CD4-positive, alpha-beta T cell treated with Interleukin-15 for 1 hour (primary cell): ENCODE measurements around the gene PEPD.
"Not testable (repeated sequence)": the region's sequence is repeated elsewhere in the genome, so short reads cannot be mapped to it uniquely, and the experiment has no call there.

Source experiments
- DNase-seq: peaks from one replicate; pipeline ENCODE4 v3.0.0-alpha.2; 2020

Gene PEPD

GRCh38 chr19:33521480-33522370 lies at the start of gene PEPD:
Gene PEPD, minus strand, starts transcription at chr19:33521791. Its CDS starts 31 bp downstream, at chr19:33521760.
- peak; percentile 88 for DNase-seq

- DNase-seq: no peak
These were observed 48.2 kb upstream of the PEPD start for GRCh38 chr19:33569821-33570220.

DNA sequence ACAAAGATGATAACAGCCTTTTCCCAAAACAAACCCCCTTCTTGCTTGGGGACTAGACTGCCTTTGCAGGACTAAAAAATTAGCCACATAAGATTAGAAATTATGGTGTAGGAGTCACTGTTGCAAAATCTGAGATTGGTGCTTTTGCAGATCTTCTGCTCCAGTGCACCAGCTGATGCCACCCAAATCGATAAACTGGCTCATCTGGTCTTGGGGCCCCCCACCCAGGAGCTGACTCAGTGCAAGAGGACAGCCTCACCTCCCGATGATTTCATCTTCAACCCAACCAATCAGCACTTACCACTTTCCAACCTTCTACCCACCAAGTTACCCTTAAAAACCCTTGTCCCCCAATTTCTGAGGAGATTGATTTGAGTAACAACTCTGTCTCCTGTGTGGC lies 47.1 kb upstream of the PEPD start:
- DNase-seq: no peak

DNA sequence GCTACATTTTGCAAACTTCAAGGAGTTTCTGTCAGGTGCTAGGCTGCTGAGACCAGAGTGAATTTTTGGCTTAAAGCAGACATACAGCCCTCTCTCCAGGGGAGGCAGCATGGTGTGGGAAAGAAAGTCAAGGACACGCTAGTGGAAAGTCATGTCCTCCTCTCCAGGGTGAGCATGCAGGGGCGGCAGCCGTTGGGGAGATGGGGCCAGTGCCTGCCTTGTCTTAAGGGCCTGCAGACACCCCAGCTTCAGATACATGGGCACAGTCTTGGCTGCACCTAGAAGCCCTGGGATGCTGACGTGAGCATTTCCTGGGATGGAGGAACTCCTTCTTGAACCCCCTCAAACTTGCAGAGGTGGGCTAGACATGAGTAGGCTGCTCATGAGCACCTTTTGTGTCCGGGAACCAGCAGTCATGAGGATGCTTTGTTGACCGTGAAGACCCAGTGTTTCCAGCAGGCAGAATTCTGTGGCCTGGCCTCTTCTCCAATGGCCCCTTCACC lies 43.3 kb upstream of the PEPD start:
- DNase-seq: no peak

- no peak for DNase-seq
These were observed 41.0 kb upstream of the PEPD start for GRCh38 chr19:33562636-33563035.

DNA sequence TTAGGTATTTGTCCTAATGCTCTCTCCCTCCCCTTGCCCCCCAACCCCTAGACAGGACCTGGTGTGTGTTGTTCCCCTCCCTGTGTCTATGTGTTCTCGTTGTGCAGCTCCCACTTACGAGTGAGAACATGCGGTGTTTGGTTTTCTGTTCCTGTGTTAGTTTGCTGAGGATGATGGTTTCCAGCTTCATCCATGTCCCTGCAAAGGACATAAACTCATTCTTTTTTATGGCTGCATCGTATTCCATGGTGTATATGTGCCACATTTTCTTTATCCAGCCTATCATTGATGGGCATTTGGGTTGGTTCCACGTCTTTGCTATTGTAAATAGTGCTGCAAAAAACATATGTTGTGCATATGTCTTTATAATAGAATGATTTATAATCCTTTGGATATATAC lies 40.1 kb upstream of the PEPD start:
- DNase-seq: not testable (repeated sequence)

GRCh38 chr19:33561261-33561660 lies 39.7 kb upstream of the PEPD start:
- DNase-seq: no peak

DNA sequence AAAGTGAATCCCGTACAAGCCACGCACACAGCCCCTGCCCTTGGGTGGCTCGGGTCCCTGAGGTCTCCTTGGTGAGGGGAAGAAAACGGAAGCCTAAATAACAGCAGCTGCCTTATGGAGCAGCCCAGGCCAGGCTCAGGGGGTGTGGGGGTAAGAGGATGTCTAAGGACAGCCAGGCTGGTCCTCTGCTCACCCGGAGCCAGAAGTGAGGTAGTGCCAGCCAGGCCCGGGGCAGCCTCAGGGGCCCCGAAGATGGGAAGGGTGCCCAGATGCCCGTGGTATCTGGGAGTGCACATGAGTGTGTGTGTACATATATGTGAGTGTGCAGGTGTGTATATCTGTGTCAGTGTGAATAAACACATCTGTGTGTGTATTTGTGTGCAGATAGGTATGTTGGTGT lies 38.4 kb upstream of the PEPD start:
- no peak for DNase-seq

DNA sequence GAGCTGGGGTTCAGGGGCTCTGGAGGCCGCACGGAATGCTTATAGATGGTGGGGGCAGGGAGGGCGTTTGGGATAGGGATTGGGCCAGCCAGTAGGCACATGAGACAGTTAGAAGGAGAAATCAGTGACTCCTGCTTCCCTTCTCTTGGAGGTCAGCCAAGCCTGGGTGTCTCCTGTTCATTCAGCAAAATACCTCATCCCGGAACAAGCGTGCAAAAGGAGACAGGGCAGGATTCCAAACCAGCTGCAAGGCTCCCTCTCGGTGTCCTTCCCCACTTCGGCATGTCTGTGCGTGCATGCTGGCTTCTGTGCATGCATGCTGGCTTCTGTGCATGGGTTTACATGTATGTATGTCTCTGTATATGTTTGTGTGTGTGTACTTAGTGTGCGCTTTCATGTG lies 37.3 kb upstream of the PEPD start:
- no peak for DNase-seq

- no peak for DNase-seq
These were observed 36.6 kb upstream of the PEPD start for GRCh38 chr19:33558151-33558550.

DNA sequence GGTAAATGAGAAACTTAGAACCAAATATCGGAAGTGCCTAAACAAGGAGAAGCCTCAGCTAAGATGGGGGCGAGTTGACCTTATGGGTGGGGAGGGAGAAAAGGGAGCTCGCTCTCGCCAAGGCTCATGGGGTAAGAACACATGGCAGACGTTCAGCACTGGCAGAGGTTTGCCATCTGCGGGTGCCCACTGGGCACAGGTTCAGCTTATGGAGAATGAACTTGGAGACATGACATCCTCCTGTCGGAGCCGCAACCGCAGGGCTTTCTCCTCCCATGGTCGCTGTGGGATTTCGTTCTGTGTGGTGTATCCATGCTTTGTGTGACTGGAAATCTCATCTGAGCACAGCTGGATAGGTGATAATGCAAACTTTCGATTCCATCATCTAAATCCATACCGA lies 36.1 kb upstream of the PEPD start:
- no peak for DNase-seq

GRCh38 chr19:33557196-33557595 lies 35.6 kb upstream of the PEPD start:
- DNase-seq: no peak

DNA sequence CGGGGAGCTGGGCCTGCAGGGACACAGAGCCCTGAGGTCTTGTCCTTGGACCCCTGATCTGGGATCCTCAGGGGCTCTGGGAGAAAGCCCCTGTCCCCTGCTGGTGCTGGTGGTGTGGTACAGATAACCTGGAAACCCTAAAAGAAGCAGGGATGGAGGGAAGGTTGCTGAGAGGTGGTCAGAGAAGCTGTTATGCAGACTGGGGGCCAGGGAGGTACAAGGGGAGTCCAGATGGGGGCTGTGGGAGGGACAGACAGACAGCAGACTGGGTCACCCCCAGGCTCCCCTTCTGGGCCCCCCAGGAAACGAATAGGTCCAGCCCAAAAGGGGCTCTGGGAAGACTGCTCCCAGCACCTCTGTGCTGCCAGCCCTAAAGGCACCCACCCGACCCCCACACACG lies 34.7 kb upstream of the PEPD start:
- DNase-seq: no peak

DNA sequence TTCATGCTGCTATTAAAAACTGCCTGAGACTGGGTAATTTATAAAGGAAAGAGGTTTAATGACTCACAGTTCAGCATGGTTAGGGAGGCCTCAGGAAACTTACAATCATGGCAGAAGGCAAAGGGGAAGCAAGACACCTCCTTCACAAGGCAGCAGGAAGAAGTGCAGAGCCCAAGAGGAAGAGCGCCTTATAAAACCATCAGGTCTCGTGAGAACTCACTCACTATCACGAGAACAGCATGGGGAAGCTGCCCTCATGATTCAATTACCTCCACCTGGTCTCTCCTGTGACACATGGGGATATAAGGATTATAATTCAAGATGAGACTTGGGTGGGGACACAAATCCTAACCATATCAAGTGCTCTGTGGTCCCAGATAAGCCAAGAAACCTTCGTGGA lies 34.1 kb upstream of the PEPD start:
- DNase-seq: not testable (repeated sequence)

- no peak for DNase-seq
These were observed 33.2 kb upstream of the PEPD start for GRCh38 chr19:33554821-33555220.

GRCh38 chr19:33554391-33554790 lies 32.8 kb upstream of the PEPD start:
- no peak for DNase-seq

DNA sequence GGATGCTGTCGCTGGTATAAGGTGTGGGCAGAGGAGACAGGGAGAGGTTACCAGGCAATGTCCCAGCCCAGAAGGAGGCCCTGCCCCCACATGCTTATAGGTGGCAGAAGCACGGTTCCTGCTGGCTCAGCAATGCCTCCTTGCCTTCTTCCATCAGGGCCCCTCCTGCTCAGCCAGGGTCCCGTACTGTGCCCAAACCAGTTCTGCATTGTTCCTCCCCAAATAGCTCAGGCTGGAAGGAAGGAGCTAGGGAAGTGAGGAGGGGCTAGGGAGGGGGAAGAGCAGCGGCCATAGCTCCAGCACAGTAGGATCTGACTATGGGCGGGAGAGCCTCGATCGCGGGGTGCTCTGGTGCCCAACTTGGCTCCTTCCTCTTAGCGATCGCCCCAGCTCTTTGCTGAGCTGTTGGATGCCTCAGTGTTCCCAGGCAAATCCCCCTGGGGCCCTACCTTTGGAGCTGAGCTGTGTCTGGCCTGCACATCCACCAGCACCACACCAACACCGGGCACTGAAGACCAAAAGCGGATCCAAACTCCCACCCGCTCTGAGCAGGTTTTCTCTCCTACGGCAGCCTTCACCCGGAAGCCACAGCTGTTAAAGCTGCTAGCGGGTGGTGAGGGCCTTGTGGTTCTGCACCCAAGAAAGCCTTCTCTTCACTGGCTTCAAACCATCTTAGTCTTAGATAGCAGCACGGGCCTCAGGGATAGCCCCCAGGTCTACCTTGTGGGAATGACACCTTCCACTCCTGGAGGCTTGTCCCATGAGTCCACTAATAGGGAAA lies 32.1 kb upstream of the PEPD start:
- no peak for DNase-seq

DNA sequence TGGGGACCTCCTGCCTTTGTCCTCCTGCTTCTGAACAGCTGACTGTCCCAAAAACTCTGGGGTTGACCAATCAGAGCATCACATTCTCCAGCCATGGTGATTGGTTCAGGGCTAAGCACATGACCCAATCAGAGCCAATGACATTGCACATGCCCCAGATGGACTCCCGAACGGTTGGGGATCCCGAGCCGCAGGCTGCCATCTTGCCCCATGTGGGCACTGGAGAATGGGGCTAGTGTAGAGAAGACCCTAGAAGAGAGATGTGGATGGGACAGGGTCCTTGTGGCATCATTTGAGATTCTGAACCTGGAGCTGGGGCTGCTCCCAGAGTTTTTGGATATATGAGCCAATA lies 31.3 kb upstream of the PEPD start:
- DNase-seq: no peak

DNA sequence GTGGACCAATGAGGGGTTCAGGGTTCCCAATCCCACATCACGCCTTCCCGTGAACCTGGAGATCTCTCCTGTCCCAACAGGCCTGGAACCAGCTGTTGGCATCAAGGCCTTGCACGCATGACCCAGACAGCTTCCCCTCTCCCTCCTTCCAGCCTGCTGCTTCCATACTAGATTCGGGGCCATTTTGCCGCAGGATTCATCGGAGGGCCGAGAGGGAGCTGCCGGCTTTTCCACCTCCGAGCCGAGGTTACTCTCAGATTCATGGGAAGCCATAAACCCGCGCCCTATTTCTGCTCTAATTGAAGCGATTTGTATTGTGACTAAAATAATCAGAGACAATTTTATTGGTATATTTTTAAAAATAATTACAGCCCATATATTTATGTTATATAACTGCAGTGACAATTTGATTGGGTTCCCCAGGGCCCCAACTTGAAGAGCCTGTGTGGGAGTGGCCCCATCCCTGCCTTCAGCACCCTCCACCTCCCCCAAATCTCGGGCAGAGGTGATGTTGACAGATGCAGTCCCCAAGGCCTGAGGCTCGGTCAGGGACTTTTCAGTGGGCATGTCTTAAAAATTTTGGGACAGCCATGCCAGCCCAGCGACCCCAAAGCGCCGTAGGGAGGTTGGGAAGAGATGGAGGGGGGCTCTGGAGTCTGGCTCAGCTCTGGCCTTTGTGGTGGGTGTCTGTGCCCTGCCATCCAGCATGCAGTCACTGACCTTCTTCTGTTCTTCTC lies 30.8 kb upstream of the PEPD start:
- no peak for DNase-seq

GRCh38 chr19:33551676-33552075 lies 30.1 kb upstream of the PEPD start:
- no peak for DNase-seq

DNA sequence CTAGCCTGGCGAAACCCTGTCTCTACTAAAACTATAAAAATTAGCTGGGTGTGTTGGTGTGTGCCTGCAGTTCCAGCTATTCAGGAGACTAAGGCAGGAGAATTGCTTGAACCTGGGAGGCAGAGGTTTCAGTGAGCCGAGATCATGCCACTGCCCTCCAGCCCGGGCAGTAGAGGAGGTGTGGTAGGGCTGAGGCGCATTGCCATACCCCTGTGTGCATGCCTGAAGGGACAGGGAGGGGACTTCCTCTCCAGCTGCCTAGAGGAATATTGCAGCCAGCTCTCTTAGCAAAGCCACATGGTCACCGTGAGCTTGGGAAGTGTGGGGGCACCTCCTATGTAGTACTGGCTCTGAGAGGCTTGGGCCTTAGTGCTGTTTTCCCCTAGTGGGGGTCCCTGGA lies 29.2 kb upstream of the PEPD start:
- DNase-seq: no peak

DNA sequence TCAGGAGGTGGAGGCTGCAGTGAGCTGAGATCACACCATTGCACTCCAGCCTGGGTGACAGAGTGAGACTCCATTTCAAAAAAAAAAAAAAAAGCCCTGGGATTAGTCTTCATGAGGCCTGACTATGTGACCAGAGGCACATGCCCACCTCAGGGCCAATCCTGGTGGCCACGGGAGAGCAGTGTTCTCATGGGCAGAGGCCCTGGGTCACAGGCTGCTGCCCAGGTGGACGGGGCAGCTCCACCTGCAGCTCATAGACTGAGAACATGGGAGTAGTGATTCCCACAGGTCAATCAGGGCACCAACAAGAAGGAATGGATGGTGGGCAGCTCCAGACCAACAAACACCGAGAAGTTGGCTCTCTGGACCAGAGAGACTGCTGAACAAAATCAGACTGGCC lies 26.1 kb upstream of the PEPD start:
- no peak for DNase-seq

GRCh38 chr19:33546656-33547055 lies 25.1 kb upstream of the PEPD start:
- DNase-seq: no peak
